GM18517 (cell line): ENCODE measurements around the gene MICU1.
"Not testable (repeated sequence)": the region's sequence is repeated elsewhere in the genome, so short reads cannot be mapped to it uniquely, and the experiment has no call there.

Source experiments
- ATAC-seq: cut with Tn5 transposase; IDR thresholded peaks from one replicate; pipeline ENCODE4 v1.9.1; 2021; ENCODE audit warnings: mild to moderate bottlenecking, moderate library complexity; ENCODE audit not compliant: unreplicated experiment

The MICU1 gene

GRCh38 chr10:72395581-72395980 lies 230.3 kb downstream of the MICU1 start:
- ATAC-seq = not testable (repeated sequence)

- ATAC-seq = no peak
These were observed 233.3 kb downstream of the MICU1 start for GRCh38 chr10:72392571-72392970.

- ATAC-seq = no peak
These were observed 235.1 kb downstream of the MICU1 start for GRCh38 chr10:72390764-72391163.

DNA sequence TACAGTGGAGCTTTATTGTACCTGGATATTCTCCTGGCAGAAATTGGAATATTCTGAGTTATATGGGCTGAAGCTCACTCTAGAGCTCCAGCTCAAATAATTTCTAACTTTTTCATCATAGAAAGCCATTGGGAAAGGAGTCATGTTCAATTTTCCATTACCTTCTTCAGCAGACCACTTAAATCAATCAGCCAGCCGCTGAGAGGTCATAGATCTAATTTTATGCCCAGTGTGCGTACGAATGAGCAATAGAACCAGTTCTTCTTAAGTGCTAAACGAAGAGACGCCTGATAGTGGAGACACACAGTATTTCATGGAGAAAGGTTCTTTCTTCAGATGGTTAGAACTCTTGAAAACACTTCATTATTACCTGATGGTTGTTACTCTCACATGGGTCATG lies 236.2 kb downstream of the MICU1 start:
- no peak for ATAC-seq

- ATAC-seq = no peak
These were observed 236.9 kb downstream of the MICU1 start for GRCh38 chr10:72389014-72389413.

GRCh38 chr10:72388062-72388461 lies 237.8 kb downstream of the MICU1 start:
- no peak for ATAC-seq

DNA sequence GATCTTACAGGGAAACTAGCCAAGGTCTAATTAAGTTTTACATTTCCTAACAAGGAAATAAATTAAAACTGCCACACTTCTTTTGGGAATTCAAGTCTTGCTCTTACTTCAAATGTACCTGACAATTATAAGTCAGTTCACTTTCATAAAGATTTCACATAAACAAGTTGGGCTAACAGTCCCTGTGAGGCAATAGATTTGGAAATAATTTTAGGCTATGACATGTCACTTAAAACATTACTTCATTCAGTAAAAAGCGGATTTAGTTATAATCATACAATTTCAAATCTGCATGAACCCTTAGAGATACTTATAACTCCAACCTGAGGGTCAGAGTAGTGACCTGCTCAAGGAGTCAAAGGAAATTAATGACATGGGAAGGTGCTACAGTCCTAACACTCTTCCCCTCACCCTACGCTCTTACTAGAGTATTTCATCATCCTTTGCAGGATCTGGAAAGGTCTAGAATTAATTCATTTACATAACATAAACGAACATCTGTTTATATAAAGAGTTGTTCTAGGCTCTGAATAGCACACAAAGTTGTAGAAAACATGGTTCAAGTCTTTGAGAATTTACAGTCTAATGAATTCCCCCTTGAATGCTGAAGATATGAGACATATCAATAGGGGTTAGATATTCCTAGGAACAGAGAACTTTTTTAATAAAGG lies 238.8 kb downstream of the MICU1 start:
- ATAC-seq = no peak

- ATAC-seq = no peak
These were observed 240.2 kb downstream of the MICU1 start for GRCh38 chr10:72385724-72386123.

DNA sequence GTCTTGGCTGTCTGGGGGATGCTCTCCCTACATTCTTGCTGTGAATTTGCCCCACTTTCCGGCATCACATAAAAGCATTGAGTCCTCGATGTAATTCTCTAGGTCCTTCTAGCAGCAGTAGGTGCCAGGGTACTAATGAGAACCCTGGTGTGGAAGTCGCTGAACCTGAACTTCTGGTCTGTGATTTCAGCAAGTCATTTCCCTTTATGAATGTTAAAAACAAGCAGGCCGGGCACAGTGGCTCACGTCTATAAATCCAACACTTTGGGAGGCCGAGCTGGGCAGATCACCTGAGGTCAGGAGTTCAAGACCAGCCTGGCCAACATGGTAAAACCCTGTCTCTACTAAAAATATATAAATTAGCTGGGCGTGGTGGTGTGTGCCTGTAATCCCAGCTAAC lies 240.9 kb downstream of the MICU1 start:
- not testable (repeated sequence) for ATAC-seq

DNA sequence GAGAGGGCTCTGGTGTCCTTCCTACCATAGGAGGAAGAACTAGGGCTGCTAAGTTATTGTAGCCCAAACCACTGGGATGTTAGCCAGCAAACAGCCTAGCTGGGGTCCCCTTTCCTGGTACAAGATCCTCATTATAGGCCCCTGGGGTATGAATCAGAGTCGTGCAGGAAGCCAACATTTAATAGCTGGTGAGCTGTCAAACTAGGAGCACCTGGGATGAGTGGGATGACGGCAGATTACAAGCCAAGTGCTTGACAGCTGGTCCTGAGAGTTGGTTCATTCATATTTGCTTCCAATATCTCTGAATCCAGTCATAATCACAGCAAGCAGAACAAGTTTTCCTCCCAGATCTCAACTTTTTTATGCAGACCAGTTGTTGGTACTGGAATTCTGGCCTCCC lies 246.1 kb downstream of the MICU1 start:
- no peak for ATAC-seq

- no peak for ATAC-seq
These were observed 246.8 kb downstream of the MICU1 start for GRCh38 chr10:72379062-72379461.

DNA sequence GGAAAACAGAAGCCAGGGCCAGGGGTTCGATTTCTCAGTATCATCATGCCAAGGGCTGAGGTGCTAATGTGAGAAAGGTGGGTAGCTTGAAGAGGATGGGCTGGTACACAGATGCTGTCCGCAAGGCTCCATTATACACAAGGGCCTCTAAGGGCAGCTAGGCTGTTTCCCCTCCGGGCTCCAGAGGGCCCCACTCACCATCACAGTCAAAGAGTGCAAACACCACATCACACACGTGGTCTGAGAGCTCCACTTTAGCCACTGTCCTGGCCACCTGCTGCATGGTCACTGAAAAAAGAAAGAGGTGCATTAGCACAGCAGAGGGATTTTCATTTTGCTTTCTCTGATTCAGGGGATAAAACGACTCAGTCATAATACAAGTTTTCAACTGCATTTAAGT lies 250.3 kb downstream of the MICU1 start:
- ATAC-seq = no peak

DNA sequence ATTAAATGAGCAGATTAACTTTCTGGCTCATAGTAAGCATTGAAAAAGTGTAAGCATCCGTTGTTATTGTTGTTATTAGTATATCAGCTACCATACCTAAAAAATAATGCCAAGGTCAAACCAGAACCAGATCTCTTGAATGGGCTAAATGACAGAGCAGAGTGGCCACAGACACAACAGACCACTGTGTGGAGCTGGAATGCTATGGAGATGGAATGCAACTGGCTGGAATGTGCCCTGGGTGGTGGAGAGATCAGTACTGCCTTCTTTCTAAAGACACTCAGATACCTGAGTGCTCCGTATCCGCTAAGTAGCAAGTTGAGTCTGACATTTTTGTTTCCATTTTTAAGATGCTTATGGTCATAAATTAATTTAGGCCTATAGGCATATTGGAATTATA lies 250.7 kb downstream of the MICU1 start:
- no peak for ATAC-seq

DNA sequence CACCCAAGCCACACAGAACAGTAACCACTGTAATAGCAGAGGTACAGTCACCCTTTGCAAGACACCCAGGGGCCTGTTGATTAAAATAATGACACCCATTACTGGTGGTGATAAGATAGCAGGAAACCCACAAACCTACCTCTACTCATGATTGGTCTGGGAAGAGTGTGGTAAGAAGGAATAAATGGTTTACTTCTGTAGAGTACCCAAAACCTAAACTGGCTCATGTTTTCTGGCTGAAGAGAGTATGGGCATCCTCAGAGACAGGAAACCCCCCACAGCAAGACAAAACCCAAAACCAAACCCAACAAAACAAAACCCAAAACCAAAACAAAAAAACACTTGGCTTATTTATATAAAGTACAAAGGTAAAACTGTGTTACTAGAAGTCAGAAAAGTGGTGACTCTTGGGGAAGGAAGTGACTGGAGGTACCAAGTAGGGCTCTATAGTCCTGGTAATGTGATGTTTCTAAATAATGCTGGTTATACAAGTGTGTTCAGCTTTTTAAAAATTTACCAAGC lies 255.6 kb downstream of the MICU1 start:
- no peak for ATAC-seq

DNA sequence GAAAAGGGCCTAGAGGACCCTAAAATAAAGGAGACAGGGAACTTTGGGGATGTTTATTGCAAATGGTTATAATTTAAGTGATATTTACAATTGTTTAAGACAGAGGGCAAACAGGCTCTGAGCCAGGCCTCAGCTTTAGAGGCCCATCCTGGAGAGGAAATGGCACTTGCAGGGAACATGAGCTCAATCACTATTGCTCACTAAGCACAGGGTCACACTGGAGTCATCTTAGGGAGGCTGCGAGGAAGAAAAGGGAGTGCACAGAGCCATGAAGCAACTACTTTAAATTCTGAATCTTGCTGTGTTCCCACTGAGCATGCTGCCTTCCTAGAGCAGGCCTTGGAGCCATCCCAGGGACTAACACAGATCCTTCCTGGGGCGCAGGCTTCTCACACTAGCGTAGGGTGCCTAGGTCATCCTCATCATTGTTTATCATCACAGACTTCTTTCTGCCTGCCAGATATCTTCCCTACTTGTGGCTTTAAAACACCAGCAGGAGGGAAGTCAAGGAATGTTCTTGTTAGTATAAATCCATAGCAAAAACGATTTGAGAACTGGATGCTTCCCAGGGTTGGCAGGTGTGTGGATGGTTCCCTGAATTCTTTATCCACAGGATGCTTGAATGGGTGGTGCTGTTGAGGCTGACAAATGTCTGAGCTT lies 258.4 kb downstream of the MICU1 start:
- ATAC-seq = no peak

- ATAC-seq = no peak
These were observed 260.6 kb downstream of the MICU1 start for GRCh38 chr10:72365106-72365895.

DNA sequence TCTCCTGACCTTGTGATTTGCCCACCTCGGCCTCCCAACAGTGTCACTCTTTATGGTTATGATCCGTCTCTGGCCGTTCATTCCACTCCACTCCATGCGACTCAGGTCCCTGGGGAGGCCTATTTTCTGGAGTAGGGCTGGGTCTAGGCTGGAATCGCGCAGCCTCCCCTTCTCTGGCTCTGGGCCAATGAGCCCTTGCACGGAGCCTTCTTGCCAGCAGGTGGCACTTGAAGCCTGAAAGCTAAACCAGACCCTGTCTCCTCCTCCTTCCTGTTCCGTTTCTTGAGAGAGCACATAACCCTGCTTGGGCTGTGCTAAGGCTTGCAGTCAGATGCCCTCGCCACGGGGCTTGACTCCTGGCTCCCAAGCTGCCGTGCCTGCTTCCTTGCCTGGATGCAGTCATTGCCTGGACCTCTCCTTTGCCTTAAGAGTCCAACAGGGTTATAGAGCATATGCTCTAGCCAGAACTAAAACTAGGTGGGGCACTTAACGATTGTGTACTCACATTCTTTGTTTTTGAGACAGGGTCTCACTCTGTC lies 261.6 kb downstream of the MICU1 start:
- ATAC-seq = peak; percentile 83

DNA sequence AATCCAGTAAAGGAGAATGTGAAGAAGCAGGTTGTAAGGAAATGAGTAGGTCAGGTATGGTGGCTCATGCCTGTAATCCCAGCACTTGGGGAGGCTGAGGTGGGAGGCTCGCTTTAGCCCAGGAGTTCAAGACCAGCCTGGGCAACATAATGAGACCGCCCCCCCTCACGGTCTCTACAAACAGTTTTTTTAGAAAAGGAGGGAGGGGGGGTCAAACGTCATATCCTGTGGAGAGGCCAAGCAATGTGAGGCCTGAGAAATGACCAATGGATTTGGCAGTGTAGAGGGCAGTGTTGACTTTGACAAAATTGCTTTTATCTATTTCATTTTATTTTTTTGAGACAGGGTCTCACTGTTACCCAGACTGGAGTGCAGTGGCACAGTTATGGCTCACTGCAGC lies 268.9 kb downstream of the MICU1 start:
- ATAC-seq = no peak

- no peak for ATAC-seq
These were observed 269.8 kb downstream of the MICU1 start for GRCh38 chr10:72356115-72356514.

DNA sequence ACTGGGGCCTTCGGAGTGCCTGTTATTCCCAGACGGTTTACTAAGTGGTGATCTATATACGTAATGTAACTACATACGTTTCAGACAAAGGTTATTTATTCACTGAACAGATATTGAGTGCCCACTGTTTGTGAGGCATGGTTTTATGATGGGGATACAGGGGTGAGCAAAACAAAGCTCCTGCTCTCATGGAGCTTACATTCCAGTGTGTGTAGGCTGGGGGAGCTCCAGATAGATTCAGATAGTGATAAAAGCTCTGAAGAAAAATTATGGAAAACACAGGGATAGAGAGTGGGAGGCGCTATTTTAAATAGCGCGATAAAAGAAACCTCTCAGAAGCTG lies 270.7 kb downstream of the MICU1 start:
- ATAC-seq = peak; percentile 22

DNA sequence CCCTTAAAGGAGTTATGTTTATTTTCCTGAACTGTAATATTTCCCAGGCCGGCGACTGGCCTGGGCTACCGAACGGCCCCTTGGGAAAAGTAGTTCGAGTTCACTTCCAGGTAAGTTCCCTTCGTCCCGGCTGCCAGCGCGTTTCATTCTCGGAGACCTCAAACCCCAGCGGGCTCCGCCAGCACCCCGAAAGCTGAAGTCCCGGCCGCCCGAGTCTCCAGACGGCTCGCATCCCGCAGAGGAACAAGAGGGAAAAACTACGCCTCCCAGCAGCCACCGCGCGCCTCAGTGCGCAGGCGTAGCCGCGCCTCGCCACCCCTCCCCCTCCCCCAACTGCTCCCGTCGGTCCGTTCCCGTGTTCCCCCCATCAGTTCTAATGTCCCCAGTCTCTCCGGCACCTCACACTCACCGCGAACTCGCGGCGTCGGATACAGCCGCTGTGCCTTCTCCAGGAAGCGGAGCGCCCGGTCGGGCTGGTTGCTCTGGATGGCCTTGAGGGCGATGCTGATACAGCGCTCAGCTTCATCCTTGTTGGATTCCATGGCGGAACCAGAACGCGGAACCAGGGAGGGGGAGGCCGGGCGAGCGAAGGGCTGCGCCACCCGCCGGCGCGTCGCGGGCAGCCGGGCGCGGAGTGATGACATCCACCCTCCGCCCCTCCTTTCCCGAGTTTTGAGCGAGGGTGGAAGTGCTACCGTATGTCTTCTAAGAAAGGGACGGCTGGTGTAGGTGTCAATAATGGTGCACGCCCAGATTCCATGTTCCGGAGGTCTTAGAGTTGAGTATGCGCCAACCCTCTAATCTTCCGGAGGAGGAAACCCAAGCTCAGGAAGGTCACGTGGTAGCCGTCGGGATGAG lies 271.3 kb downstream of the MICU1 start, which contains the start of gene DNAJB12:
Gene DNAJB12 (minus strand): TSS at position 564 of the 858 bp plus-strand sequence. CDS start 22 bp downstream, at position 542.
- peak; percentile 68 for ATAC-seq
